ENCODE data around the gene GPR137.

Gene GPR137

GRCh38 chr11:64264371-64264852, 21.2 kb upstream of the GPR137 start:
- peak; percentile 70 for DNase-seq (ENCODE audit: low read depth)

- no peak for DNase-seq (ENCODE audit: low read depth)
These were observed 20.2 kb upstream of the GPR137 start for GRCh38 chr11:64265176-64266160.

GRCh38 chr11:64266339-64266738, 19.3 kb upstream of the GPR137 start:
- peak; percentile 48 for DNase-seq (ENCODE audit: low read depth)

DNA sequence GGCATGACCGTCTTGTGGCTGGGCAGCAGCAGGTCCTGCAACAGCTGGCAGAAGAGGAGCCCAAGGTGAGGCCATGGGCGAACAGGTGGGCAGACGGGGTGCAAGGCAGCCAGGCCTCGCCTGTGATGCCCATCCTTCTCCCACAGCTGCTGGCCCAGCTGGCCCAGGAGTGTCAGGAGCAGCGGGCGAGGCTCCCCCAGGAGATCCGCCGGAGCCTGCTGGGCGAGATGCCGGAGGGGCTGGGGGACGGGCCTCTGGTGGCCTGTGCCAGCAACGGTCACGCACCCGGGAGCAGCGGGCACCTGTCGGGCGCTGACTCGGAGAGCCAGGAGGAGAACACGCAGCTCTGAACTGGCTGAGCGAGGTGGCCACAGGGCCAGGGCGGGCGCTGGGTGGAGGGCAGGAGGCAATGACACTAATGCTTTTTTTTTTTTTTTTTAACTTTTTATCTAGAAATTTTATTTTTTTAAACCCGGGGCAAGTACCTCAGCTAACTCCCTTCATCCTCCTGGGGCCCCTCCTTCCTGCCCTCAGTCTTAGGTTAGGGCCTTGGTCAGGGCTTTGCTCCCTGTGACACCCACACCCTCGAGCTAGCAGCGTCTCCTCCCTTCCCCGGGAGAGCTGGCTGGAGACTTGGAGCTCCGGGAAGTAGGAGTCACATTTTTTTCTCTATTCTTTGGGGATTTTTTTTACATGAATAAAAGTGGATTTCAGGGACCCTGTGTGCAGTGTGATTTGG, 18.3 kb upstream of the GPR137 start:
- no peak for DNase-seq (ENCODE audit: low read depth)

DNA sequence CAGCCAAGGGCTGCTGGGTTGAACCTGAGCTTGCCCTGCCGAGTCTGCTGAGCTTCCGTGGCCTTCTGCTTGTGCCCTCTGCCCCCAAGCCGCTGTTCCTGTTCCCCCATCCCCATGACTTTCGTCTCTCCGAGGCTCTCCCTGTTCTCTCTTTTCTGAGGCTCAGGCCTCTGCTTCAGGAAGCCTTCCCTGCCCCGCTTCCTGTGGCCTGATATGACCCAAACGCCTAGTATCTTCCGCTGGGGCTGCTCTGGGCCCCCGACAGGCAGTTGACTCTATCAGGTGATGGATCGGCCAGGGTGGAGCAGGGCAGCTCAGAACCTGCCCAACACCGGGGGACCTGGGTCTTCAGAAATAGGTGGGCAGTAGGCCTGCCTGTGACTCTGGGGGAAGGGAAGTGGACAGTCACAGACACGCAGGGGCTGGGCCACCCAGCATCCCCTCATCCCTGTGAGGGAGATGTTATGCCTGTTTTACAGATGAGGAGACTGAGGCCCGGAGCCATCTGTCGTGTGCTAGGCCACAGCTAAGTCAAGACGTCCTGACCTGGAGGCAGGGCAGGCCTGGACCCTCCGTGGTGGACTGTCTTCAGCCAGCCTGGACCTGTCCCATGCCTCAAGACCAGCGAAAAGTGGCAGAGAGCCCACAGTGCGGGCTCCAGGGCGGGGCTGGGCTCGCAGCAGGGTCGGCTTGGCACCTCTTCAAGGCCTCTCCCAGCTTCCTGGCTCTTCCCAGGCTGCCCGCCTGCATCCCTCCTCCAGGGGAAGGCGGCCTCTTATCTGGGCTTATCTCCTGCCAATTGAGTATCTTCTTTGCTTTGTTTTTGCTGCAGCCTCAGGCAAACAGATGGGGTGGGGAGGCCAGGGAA, 17.4 kb upstream of the GPR137 start:
- DNase-seq (ENCODE audit: low read depth), result peak; percentile 90

DNA sequence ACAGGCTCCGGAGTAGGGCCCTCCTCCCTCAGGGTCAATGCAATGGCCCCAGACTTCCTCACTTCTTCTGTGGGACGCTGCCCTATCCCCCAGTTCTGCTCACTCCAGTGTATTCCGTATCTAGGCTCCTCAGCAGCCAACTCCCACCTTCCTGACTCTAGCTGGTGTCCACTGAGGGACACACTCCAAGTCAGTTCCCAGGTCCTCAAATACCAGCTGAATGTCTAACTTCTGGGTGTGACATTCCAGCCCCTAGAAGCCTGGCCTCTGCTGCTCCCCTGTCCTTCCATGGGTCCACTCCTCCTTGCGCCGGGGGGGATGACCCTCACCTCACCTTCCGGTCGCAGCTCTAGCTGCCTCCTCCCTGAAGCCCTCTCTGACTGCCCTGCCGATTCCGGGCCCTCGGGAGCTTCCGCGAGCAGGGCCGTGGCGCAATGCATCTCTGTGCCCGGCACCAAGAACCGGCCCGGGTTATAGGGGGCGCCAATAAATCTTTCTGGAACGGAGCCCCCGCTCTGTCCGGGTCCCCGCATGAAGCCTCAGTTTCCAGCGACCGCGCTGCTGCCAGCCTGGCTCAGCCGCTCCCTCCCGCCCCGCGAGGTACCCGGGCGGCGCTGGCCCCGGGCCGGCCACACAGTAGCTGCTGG, 16.6 kb upstream of the GPR137 start:
- peak; percentile 54 for DNase-seq (ENCODE audit: low read depth)

- peak; percentile 100 for DNase-seq (ENCODE audit: low read depth)
These were observed 16.0 kb upstream of the GPR137 start for GRCh38 chr11:64269540-64270220.

DNA sequence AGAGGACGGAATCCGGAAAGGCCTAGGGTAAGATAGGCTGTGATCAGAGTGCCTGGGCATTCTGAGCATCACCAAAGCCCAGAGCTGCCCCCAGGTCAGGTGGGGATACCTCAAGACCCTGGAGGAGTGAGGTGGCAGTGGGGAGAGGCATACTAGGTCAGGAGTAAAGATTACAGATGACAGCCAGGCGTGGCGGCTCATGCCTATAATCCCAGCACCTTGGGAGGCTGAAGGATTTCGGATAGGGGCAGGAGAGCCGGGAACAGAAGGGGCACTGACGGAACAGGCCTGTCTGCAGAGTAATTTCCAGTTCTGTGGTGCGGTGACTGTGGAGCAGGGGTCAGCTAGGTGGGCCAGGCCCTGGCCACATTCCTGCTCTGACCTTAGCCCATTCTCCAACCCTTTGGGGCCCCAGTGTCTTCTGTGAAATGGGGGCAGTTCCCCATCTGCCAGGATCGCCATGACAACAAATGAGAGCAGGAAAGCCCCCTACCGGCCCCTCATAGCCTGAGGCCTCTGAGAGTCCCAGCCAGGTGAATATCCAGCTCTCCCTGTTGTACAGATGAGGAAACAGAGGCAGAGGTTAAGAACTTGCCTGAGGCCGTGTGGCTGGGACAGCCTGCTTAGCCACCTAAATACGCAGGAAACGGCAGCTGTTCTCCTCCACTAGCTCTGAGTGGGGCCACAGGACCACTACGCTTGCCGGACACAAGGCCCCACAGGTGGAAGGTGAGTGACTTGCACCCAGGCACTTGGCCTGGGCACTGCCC, 10.4 kb upstream of the GPR137 start:
- no peak for DNase-seq (ENCODE audit: low read depth)

GRCh38 chr11:64275841-64276240, 9.8 kb upstream of the GPR137 start:
- DNase-seq (ENCODE audit: low read depth), result no peak

DNA sequence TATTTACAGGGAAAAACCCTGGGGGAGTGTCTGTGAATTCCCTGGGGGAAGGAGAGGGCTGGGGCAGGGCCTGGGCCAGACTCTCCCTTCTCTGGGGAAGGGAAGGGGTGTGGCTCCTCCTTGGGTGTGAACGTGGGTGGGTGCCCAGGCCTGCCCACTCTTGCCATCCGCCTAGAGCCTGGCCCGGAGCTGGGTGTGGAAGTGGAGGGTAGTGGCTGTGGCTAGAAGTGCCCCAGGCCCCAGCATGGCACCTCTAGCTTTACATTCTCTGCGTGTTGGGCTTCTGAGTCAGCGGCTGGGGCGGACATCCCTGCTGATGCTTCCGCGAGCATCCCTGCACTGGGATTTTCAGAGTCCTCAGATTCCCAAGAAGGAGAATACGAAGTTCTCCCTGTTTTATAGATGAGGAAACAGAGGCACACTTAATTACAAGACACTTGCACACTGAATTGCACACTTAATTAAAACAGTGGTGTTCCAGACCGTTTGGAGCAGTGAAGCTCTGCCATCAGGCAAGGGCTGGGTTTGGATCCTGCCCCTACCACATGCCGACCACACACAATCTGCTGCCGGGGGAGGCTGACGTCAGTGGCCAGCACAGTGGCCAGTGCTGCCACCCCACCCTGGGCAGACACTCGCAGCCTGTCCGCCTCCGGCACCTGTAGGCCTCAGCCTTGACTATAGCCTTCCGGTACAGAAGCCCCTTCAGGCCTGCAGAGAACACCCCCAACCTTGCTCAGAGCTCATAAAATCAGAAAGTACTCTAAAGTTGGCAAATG, 8.8 kb upstream of the GPR137 start:
- DNase-seq (ENCODE audit: low read depth), result peak; percentile 47

DNA sequence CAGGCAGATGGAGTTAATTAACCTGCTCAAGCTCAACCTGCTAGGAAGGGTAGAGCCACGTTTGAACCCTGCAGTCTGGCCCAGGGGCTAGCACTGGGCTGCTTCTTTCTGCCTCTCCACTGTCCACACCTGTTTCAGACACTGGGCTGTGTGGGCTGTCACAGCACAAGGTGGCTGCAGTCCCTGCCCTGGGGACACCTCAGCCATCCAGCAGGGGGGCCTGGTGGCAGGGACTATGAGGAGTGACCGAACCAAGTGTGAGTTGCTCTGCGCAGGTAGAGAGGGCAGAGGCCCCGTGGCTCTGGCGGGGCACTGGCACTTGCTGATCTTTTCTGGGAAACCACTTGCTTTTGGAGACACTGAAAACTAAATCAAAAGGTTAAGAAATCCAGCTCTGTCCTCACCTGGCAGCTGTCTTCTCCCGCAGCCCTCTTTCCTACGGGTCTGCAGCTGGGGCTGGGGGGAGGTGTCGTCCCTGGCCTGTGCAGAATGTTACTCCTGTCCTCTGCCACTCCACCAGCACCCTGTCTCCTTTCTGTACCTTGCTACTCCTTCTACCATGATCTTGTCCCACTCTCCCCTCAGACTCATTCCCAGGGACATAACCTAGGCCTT, 7.0 kb upstream of the GPR137 start:
- DNase-seq (ENCODE audit: low read depth), result no peak

GRCh38 chr11:64281957-64282770, 3.5 kb upstream of the GPR137 start:
- no peak for DNase-seq (ENCODE audit: low read depth)

DNA sequence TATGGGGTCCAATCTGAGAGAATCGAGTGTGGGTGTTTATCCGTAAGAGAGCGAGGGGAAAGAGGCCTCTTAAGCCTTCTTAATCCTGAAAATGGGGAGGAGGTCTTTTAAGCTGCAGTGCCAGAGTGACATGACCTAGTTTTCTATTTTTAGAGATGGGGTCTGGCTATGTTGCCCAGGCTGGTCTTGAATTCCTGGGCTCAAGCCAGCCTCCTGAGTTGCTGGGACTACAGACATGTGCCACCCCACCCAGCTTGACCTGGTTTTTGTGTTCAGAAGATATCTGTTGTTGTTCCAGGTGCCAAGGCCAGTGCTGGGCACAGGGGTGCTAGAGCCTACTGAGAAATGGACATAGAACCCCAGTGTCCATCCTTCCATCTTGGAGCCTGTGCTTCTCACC, 2.6 kb upstream of the GPR137 start:
- no peak for DNase-seq (ENCODE audit: low read depth)

GRCh38 chr11:64284048-64284961, 1.3 kb upstream of the GPR137 start, which contains the start of gene BAD:
Gene BAD (minus strand): TSS chr11:64284665. CDS start chr11:64284368, 297 bp downstream.
- DNase-seq (ENCODE audit: low read depth), result peak; percentile 84

DNA sequence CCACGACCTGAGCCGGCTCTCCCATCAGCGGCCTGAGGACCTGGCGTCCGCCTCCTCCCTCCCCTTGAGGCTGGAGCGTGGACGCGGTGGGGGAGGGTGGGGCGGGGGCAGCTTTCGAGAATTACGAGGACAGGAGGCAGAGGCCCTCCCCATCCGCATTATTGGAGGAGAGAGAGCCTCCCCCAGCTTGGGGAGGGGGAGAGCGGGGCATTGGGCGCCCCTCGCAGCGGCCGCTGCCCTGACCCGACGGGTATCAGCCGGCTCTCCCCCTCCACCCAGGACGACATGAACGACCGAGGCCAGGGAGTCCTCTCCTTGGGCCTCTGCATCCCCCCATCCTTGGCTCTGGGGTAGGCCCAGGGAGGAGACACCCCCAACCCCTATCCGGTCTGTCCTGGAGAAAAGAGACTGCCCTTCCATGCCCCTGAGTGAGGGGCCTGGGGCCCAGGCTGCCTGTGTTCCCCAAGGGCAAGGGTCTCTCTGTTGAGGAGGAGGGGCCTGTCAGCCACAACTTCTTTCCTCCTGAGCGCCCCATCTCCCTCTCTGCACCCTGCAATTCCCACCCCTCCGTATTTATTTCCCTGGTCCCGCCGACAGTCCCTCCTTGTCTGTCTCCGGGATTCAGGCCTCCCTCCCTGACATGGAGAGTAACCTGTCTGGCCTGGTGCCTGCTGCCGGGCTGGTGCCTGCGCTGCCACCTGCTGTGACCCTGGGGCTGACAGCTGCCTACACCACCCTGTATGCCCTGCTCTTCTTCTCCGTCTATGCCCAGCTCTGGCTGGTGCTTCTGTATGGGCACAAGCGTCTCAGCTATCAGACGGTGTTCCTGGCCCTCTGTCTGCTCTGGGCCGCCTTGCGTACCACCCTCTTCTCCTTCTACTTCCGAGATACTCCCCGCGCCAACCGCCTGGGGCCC, 495 bp downstream of the GPR137 start:
- DNase-seq (ENCODE audit: low read depth), result no peak

GRCh38 chr11:64286801-64287159, 1.1 kb downstream of the GPR137 start:
- no peak for DNase-seq (ENCODE audit: low read depth)
